Erythroblast (primary cell): Measurements from ENCODE around the gene CERKL.

Experiments
- GATA1 ChIP-seq: IDR thresholded peaks from 2 replicates; pipeline ENCODE4 v1.6.1; 2011; ENCODE audit warnings: low read depth, mild to moderate bottlenecking, control low read depth, low read length, moderate library complexity
- POLR2A ChIP-seq: IDR thresholded peaks from 2 replicates; pipeline ENCODE4 v1.6.1; 2011; ENCODE audit warnings: mild to moderate bottlenecking, low read length

DNA sequence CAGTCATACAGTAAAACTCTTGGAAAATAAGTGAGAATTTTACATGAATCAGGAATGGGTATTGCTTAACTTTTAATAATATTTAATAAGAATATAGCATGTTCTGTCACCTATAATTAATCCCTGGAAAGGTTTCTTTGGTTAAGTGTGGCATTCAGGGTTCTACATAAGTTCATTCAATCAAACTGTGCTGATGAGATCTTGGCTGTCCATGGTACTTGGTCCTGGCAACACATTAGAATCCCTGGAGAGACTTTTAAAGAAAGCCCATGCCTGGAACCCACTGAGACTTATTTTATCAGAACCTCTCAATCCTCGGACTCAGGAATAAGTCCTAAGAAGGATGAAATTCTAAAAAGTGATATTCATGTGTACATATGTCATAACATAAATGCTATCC, 60.3 kb downstream of the CERKL start:
- no peak for TF ChIP-seq POLR2A
- no peak for TF ChIP-seq GATA1
